ENCODE data around the gene DPP6.

DNA sequence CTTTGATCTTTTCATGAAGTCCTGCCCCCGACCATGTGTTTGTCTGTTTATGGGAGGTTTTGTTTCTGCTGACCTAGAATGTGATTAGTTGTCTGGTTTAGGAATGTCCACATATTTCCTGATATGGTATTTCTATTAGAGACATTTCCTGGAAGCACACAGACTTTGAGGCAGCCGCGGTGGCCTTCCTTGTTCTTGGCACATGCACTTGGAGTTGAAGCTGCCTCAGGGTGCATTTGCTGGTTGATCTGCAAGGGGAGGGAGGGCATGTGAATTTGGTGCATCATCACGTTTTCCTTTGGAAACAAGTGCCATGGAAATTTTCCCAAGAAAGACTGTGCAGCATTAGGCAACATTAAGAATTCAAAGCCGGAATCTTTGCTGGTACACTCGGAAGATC is 622.0 kb downstream of the DPP6 start:
- TF ChIP-seq, protein P1, sequence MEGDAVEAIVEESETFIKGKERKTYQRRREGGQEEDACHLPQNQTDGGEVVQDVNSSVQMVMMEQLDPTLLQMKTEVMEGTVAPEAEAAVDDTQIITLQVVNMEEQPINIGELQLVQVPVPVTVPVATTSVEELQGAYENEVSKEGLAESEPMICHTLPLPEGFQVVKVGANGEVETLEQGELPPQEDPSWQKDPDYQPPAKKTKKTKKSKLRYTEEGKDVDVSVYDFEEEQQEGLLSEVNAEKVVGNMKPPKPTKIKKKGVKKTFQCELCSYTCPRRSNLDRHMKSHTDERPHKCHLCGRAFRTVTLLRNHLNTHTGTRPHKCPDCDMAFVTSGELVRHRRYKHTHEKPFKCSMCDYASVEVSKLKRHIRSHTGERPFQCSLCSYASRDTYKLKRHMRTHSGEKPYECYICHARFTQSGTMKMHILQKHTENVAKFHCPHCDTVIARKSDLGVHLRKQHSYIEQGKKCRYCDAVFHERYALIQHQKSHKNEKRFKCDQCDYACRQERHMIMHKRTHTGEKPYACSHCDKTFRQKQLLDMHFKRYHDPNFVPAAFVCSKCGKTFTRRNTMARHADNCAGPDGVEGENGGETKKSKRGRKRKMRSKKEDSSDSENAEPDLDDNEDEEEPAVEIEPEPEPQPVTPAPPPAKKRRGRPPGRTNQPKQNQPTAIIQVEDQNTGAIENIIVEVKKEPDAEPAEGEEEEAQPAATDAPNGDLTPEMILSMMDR (IDR thresholded peaks at IDR 0.05): no peak
- no peak for TF ChIP-seq POLR2A (IDR thresholded peaks at IDR 0.05; ENCODE audit: low read length)
- TF ChIP-seq SMC3 (IDR thresholded peaks at IDR 0.05): no peak
- TF ChIP-seq, protein P2, sequence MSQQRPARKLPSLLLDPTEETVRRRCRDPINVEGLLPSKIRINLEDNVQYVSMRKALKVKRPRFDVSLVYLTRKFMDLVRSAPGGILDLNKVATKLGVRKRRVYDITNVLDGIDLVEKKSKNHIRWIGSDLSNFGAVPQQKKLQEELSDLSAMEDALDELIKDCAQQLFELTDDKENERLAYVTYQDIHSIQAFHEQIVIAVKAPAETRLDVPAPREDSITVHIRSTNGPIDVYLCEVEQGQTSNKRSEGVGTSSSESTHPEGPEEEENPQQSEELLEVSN (IDR thresholded peaks at IDR 0.05; ENCODE audit: borderline replicate concordance, low read depth): no peak
- no peak for TF ChIP-seq BHLHE40 (IDR thresholded peaks at IDR 0.05; ENCODE audit: low read depth, low read length)
- no peak for TF ChIP-seq PBX3 (IDR thresholded peaks at IDR 0.05)
- TF ChIP-seq, protein P3, sequence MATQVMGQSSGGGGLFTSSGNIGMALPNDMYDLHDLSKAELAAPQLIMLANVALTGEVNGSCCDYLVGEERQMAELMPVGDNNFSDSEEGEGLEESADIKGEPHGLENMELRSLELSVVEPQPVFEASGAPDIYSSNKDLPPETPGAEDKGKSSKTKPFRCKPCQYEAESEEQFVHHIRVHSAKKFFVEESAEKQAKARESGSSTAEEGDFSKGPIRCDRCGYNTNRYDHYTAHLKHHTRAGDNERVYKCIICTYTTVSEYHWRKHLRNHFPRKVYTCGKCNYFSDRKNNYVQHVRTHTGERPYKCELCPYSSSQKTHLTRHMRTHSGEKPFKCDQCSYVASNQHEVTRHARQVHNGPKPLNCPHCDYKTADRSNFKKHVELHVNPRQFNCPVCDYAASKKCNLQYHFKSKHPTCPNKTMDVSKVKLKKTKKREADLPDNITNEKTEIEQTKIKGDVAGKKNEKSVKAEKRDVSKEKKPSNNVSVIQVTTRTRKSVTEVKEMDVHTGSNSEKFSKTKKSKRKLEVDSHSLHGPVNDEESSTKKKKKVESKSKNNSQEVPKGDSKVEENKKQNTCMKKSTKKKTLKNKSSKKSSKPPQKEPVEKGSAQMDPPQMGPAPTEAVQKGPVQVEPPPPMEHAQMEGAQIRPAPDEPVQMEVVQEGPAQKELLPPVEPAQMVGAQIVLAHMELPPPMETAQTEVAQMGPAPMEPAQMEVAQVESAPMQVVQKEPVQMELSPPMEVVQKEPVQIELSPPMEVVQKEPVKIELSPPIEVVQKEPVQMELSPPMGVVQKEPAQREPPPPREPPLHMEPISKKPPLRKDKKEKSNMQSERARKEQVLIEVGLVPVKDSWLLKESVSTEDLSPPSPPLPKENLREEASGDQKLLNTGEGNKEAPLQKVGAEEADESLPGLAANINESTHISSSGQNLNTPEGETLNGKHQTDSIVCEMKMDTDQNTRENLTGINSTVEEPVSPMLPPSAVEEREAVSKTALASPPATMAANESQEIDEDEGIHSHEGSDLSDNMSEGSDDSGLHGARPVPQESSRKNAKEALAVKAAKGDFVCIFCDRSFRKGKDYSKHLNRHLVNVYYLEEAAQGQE (IDR thresholded peaks at IDR 0.05): no peak
- TF ChIP-seq RFX5 (IDR thresholded peaks at IDR 0.05): no peak
- no peak for TF ChIP-seq RNF2 (IDR thresholded peaks at IDR 0.05; ENCODE audit: borderline replicate concordance, low read depth)
- no peak for TF ChIP-seq EP300 (IDR thresholded peaks at IDR 0.05)
- no peak for TF ChIP-seq EHMT2 (IDR thresholded peaks at IDR 0.05; ENCODE audit: low read depth)
- TF ChIP-seq, protein P4, sequence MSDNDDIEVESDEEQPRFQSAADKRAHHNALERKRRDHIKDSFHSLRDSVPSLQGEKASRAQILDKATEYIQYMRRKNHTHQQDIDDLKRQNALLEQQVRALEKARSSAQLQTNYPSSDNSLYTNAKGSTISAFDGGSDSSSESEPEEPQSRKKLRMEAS (IDR thresholded peaks at IDR 0.05): no peak
- TF ChIP-seq ZSCAN20 (CRISPR knock-in tag; IDR thresholded peaks at IDR 0.05): no peak
- TF ChIP-seq MYC (IDR thresholded peaks at IDR 0.05; ENCODE audit: borderline replicate concordance, low read length): no peak
